Measurements from ENCODE around the gene GRHPR.

DNA sequence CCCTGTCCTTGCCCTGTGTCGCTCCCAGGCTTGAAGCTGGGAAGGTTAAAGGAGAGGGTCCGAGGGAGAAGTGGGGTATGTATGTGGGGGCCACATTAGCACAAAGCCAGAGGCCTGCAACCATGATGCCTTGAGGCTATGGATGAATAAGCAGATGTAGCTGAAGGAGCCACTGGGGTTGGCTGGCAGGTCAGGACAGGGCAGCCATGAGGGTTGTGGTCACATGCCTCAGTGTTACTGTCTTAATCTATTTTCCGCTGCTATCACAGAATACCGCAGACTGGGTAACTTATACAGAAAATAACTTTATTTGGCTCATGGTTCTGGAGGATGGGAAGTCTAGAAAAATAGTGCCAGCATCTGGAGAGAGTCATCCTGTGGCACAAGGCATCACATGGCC, 9.2 kb upstream of the GRHPR start:
- TF ChIP-seq CTCF (conservative IDR thresholded peaks at IDR 0.05; ENCODE audit: low read depth, low read length) (no peak), POLR2A (IDR thresholded peaks at IDR 0.05; ENCODE audit: low read depth, low read length) (no peak), MAZ (IDR thresholded peaks at IDR 0.05; ENCODE audit: borderline replicate concordance, low read depth, low read length) (no peak), FOS (IDR thresholded peaks at IDR 0.05; ENCODE audit: low read depth, low read length) (no peak), MXI1 (IDR thresholded peaks at IDR 0.05; ENCODE audit: borderline replicate concordance, low read depth, low read length) (no peak)
